Measurements from ENCODE around the gene LYSMD2.

The LYSMD2 gene

DNA sequence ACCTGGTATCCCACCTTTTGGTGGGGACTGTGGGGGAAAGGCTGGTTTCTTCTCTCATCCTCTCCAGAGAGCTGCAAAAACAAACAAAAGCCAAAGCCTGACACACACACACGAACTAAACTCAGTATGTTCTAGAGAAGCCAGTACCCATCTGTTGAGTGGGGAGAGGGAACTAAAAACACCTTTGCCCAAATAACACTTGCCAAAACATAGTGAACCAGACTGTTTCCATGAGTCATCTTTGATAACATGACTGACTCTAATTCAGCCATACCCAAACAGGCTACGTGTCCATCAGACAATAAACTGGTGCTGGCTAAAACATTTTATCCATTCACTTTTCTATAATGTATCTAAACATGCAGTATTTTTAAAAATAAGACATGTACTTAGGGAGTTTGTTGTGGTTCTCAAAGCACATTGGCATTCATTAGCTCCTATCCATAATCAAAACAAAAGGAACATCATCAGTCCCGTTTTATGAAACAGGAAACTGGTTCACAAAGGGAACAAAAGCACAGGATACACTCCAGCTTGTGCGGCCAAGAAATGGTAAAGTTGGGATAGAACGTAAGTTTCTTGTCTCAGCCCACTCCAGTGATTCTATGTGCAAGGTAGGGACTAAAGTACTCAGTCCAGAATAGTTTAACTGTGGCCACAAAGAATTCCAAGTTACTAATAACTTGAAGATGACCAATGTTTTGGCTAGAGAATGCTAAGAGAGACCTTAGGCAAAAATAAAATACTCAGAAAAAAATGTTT, 16.1 kb downstream of the LYSMD2 start:
- DNase-seq (ENCODE audit: insufficient read length, low spot score) (no peak), FAIRE-seq (no peak)

DNA sequence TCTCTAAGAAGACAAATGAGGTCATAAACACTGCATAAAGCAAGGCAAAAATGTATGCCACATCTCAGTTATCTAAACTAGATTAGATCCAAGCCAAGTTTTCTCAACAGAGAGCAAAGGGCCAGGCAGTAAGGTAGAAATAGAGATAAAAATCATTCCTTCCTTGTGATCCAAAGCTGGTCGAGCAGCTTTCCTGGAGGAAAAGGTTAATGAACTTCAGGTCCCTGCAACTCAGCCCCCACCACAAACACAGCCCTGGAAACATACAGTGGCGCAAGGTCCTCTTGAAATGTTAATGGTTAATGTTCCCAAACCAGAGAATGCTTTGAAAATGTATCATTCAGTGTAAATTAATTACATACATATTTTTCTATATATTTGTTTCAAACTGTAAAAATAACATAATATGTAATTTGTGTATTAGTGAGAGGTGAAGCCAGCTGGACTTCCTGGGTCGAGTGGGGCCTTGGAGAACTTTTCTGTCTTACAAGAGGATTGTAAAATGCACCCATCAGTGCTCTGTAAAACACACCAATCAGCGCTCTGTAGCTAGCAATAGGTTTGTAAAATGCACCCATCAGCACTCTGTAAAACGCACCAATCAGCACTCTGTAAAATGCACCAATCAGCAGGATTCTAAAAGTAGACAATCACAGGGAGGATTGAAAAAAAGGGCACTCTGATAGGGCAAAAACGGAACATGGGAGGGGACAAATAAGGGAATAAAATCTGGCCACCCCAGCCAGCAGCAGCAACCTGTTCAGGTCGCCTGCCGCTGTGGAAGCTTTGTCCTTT, 17.1 kb downstream of the LYSMD2 start:
- FAIRE-seq (no peak), DNase-seq (ENCODE audit: insufficient read length, low spot score) (no peak)

GRCh38 chr15:51718746-51719145, 18.7 kb downstream of the LYSMD2 start:
- DNase-seq (ENCODE audit: insufficient read length, low spot score) (no peak), FAIRE-seq (no peak)

GRCh38 chr15:51718219-51718618, 19.2 kb downstream of the LYSMD2 start:
- no peak for DNase-seq (ENCODE audit: insufficient read length, low spot score)
- no peak for FAIRE-seq

DNA sequence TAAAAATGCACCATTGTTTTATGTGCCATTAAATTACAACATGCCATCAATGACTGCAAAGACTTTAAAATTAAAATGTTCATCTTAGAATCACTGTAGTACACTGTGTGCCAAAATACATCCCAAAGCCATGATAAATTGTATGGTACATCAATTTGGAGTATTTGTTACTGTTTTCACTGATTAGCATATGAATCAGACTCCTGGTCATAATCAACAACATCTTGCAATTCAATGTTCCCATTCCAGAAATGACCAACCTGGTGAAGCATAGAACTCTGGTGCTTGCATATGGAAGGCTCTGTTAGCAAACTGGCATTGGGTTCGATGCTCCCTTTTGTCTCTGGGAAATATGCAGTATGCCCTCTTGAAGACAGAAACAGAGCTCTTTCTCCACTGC, 22.5 kb downstream of the LYSMD2 start:
- DNase-seq (ENCODE audit: insufficient read length, low spot score) = no peak
- no peak for FAIRE-seq

DNA sequence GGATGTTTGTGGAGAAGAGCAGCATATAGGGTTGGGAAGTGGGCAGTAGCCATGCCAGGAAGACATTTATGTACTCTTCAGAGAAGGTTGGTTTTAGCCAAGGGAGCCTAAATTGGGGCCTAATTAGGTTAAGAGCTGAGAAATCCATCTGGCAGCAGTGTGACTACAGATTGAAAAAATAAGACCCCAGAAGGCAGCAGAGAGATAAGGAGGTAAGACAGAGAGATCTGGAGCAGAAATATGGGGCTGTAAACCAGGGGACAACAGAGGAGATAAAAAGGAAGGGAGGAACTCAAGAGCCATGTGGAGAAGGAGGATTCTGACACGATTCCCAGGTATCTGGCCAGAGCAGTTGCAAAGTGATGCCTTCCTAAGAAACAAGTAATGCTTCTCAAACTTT, 23.3 kb downstream of the LYSMD2 start:
- FAIRE-seq = no peak
- no peak for DNase-seq (ENCODE audit: insufficient read length, low spot score)

DNA sequence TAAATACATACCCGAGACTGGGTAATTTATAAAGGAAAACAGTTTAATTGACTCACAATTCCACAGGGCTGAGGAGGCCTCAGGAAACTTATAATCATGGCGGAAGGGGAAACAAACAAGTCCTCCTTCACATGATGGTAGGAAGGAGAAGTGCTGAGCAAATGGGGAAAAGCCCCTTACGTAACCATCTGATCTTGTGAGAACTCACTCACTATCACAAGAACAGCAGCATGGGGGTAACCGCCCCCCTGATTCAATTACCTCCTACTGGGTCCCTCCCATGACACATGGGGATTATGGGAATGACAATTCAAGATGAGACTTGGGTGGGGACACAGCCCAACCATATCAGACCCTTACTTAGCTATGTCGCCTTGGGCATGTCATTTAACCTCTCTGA, 28.4 kb downstream of the LYSMD2 start:
- DNase-seq (ENCODE audit: insufficient read length, low spot score) (no peak), FAIRE-seq (no peak)

DNA sequence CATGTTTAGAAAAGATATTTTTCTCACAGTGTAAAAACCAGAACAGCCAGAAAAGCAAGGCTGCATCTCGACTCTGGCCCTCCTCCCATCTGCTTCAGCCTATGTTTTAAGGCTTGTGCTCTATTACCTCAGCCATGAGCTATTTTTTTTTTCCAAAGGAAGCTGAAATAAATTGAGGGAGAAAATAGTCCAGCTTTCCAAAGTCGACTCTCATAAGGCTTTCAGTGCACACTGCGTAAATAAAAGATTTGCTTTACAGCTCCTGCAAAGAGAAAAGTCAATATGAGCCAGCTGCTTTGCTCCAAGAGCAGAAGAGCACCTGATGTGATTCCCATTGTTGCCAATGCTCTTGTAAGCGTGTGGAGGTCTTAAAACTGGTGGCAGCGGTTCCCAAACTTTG, 29.4 kb downstream of the LYSMD2 start:
- DNase-seq (ENCODE audit: insufficient read length, low spot score) = no peak

GRCh38 chr15:51706926-51707608, 30.4 kb downstream of the LYSMD2 start:
- DNase-seq (ENCODE audit: insufficient read length, low spot score) (no peak), FAIRE-seq (no peak)

More for the DNA sequence above, 29.4 kb downstream of the LYSMD2 start:
- no peak for FAIRE-seq

GRCh38 chr15:51706291-51706690, 31.2 kb downstream of the LYSMD2 start:
- DNase-seq (ENCODE audit: insufficient read length, low spot score) (no peak), FAIRE-seq (no peak)

DNA sequence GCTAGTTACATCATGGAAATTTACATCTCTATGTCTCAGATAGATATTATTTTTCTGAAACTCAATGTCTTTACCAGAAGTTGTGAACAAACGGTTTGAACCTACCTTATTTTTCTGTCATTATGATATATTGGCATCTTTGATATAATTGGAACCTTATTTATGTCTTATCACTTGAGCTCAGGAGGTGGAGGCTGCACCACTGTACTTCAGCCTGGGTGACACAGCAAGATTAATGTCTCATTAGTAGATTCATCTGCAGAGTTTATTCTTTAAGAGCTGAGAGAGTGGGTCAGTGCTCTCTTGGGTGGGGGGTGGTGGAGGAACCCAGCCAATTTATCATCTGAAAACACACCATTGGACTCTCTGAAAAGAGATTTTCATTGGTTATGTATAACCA, 34.7 kb downstream of the LYSMD2 start:
- DNase-seq (ENCODE audit: insufficient read length, low spot score) (no peak), FAIRE-seq (no peak)

DNA sequence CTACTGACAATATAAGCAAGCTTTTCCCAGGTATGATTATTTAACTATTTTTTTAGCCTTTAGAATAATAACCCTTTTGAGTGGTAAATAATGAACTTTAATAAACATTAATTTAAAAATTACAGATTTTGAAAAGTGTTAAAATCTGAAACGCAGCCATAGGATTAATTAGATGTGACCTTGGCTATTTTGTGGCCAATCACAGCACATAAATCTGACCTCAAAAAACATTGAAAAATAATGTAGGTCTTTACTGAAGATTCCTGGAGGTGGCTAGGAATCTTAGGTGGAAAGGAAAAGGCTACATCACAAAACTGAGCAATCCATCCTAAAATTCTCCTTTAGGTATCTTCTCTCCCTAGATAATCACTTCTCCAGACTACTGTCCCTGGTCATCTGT, 38.1 kb downstream of the LYSMD2 start:
- DNase-seq (ENCODE audit: insufficient read length, low spot score) (no peak), FAIRE-seq (no peak)

- FAIRE-seq (no peak), DNase-seq (ENCODE audit: insufficient read length, low spot score) (no peak)
Observed at GRCh38 chr15:51697163-51697562, 40.3 kb downstream of the LYSMD2 start.

- no peak for DNase-seq (ENCODE audit: insufficient read length, low spot score)
- no peak for FAIRE-seq
Observed at GRCh38 chr15:51696566-51696965, 40.9 kb downstream of the LYSMD2 start.

- FAIRE-seq (no peak), DNase-seq (ENCODE audit: insufficient read length, low spot score) (no peak)
Observed at GRCh38 chr15:51692154-51692553, 45.3 kb downstream of the LYSMD2 start.

GRCh38 chr15:51688863-51689262, 48.6 kb downstream of the LYSMD2 start:
- FAIRE-seq (no peak), DNase-seq (ENCODE audit: insufficient read length, low spot score) (peak; percentile 4)

DNA sequence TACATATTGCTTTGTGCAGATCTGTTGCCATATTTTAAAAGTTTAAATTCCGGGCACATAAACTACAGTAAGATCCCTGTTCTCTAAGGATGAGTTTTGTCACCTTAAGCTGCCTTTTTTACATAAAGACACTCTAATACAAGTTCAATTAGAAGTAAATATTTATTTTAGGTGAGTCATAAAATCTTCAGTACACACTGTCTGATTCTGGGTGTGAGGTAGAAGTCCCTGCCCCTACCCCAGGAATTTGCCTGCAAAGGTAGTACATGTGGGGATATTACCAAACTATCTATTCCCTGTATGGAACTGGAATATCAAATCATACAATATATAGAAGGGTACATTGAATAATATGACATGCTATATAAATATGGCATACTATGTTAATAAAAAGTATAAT, 49.9 kb downstream of the LYSMD2 start:
- FAIRE-seq = no peak
- DNase-seq (ENCODE audit: insufficient read length, low spot score) = no peak

GRCh38 chr15:51681303-51681963, 56.0 kb downstream of the LYSMD2 start, which contains the start of gene SCG3:
TSS of gene SCG3 (plus strand) at chr15:51681503. CDS start at chr15:51681756, 253 bp downstream.
- DNase-seq (ENCODE audit: insufficient read length, low spot score) (peak; percentile 12), FAIRE-seq (no peak)

DNA sequence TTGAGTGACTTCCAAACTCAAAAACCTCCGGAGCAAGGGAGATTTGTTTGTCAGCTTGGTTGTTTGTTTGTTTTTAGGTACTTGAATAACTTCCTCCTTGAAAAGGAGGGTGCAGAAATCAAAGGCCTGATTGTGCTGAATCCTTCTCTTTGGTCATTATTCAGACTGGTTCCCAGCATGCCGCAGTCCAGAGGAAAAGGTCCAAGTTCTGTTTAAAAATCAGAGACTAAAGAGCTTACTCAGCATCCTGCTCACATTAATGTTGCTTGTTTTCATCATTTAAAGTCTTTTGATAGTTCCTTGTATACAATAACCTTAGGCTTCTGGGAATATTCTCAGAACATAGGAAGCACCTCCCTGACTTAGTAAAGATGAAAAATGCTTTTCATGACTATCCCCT, 57.1 kb downstream of the LYSMD2 start:
- FAIRE-seq (no peak), DNase-seq (ENCODE audit: insufficient read length, low spot score) (no peak)

DNA sequence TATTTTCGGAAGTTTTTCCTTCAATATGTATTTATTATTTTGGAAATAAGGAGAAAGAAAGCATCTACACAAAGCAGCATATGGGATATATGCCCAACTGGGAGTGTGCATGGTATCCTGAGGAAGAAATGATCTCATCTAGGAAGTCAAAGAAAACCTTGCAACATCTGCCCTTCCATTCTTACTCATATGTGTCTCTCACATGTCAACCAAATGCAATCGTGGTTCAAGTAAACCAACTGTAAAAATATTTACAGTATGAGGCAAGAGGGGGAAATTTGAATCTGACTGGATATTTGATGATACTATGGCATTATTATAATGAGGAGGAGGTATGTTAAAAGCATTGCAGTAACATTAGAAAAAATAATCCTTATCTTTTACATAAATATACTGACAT, 59.4 kb downstream of the LYSMD2 start:
- DNase-seq (ENCODE audit: insufficient read length, low spot score) (no peak), FAIRE-seq (no peak)

GRCh38 chr15:51677452-51677851, 60.0 kb downstream of the LYSMD2 start:
- DNase-seq (ENCODE audit: insufficient read length, low spot score) (no peak), FAIRE-seq (no peak)

Measured in GM19239 (cell line).